Osteocyte (in vitro differentiated cells): ENCODE results near the gene TAMALIN. TPM values are rescaled to one million over a fixed set of nuclear protein-coding genes. Genes with fewer than 3 reads are reported as not detected.

ENCODE experiments used
- DNase-seq: peaks from one replicate; pipeline ENCODE4 v3.0.0; 2021; ENCODE audit warnings: mixed read lengths; ENCODE audit not compliant: unreplicated experiment; ENCODE audit errors: extremely low spot score
- H3K27ac Mint-ChIP-seq: one replicate; pipeline ENCODE4 v1.8.0; 2021; ENCODE audit warnings: mild to moderate bottlenecking, mixed read lengths; ENCODE audit not compliant: unreplicated experiment
- H3K27me3 Mint-ChIP-seq: one replicate; pipeline ENCODE4 v1.8.0; 2021; ENCODE audit warnings: mixed read lengths; ENCODE audit not compliant: unreplicated experiment
- H3K36me3 Mint-ChIP-seq: one replicate; pipeline ENCODE4 v1.8.0; 2021; ENCODE audit warnings: mixed read lengths; ENCODE audit not compliant: unreplicated experiment
- H3K4me1 Mint-ChIP-seq: one replicate; pipeline ENCODE4 v1.8.0; 2021; ENCODE audit warnings: mixed read lengths; ENCODE audit not compliant: unreplicated experiment
- H3K4me3 Mint-ChIP-seq: one replicate; pipeline ENCODE4 v1.8.0; 2021; ENCODE audit warnings: mild to moderate bottlenecking, moderate library complexity, mixed read lengths; ENCODE audit not compliant: unreplicated experiment
- H3K9me3 Mint-ChIP-seq: one replicate; pipeline ENCODE4 v1.8.0; 2021; ENCODE audit warnings: mixed read lengths; ENCODE audit not compliant: unreplicated experiment
- CTCF ChIP-seq: fragments of 200-600 bp; sonication (generic); IDR thresholded peaks from 2 replicates; pipeline ENCODE4 v1.5.0; 2021; ENCODE audit warnings: antibody characterized with exemption, mild to moderate bottlenecking, moderate library complexity
- total RNA-seq: library from RNA; stranded (reverse); gene quantifications from 2 replicates; pipeline ENCODE4 v1.2.1, GENCODE V29; 2021

TAMALIN gene
- total RNA-seq, 1 donor from 2014 or later: 25.5 TPM

GRCh38 chr12:52061470-52062166 lies 54.9 kb downstream of the TAMALIN start:
- no peak for DNase-seq
- H3K4me1 Mint-ChIP-seq: peaks cover 1% of the 10 kb centered on the region
- TF ChIP-seq CTCF: no peak
- H3K27ac Mint-ChIP-seq: no peak overlapping the region
- H3K9me3 Mint-ChIP-seq: no peaks in the 10 kb centered on the region
- no peak overlapping the region for H3K4me3 Mint-ChIP-seq
- H3K36me3 Mint-ChIP-seq: no peaks in the 10 kb centered on the region
- no peaks in the 10 kb centered on the region for H3K27me3 Mint-ChIP-seq

- Mint-ChIP-seq H3K4me3 (no peak overlapping the region), H3K27ac (no peak overlapping the region)
- no peak for DNase-seq
Measured at GRCh38 chr12:52062167-52063081, 55.7 kb downstream of the TAMALIN start.

GRCh38 chr12:52063082-52063924 lies 56.6 kb downstream of the TAMALIN start:
- H3K4me1 Mint-ChIP-seq: peaks cover 1% of the 10 kb centered on the region
- no peak for DNase-seq
- no peaks in the 10 kb centered on the region for H3K9me3 Mint-ChIP-seq
- no peak for TF ChIP-seq CTCF
- H3K27me3 Mint-ChIP-seq: no peaks in the 10 kb centered on the region
- no peak overlapping the region for H3K4me3 Mint-ChIP-seq
- H3K27ac Mint-ChIP-seq: no peak overlapping the region
- H3K36me3 Mint-ChIP-seq: no peaks in the 10 kb centered on the region

More at GRCh38 chr12:52062167-52063081, 55.7 kb downstream of the TAMALIN start:
- TF ChIP-seq CTCF: no peak
- Mint-ChIP-seq H3K4me1 (peaks cover 1% of the 10 kb centered on the region), H3K27me3 (no peaks in the 10 kb centered on the region), H3K9me3 (no peaks in the 10 kb centered on the region), H3K36me3 (no peaks in the 10 kb centered on the region)

GRCh38 chr12:52063981-52064649 lies 57.4 kb downstream of the TAMALIN start:
- DNase-seq: no peak

More at GRCh38 chr12:52063981-52064649, 57.4 kb downstream of the TAMALIN start:
- Mint-ChIP-seq H3K4me3 (no peak overlapping the region), H3K27me3 (no peaks in the 10 kb centered on the region), H3K4me1 (peaks cover 4% of the 10 kb centered on the region), H3K9me3 (no peaks in the 10 kb centered on the region), H3K27ac (no peak overlapping the region), H3K36me3 (no peaks in the 10 kb centered on the region)
- no peak for TF ChIP-seq CTCF

Other genes starting within 250 kb of the TAMALIN start
- 0.08 TPM in 2 replicates for gene FIGNL2, start 158.2 kb upstream of the TAMALIN start, total RNA-seq
- not detected in 2 replicates for gene ANKRD33, start 118.8 kb upstream of the TAMALIN start, total RNA-seq
- not detected in 2 replicates for gene ACVRL1, start 99.4 kb upstream of the TAMALIN start, total RNA-seq
- 15.2 and 15.8 TPM in 2 replicates for gene ACVR1B, start 55.2 kb upstream of the TAMALIN start, total RNA-seq
- 6.7 and 13.0 TPM in 2 replicates for gene NR4A1, start 44.5 kb downstream of the TAMALIN start, total RNA-seq
- gene ATG101, start 63.0 kb downstream of the TAMALIN start, total RNA-seq: 41.7 and 46.1 TPM in 2 replicates
- not detected in 2 replicates for gene SMIM41, start 72.8 kb downstream of the TAMALIN start, total RNA-seq
- 9.2 and 9.9 TPM in 2 replicates for gene KRT80, start 185.1 kb downstream of the TAMALIN start, total RNA-seq
- gene KRT7, start 226.3 kb downstream of the TAMALIN start, total RNA-seq: 168 and 178 TPM in 2 replicates